Muscle of back (tissue), 11 donors: Measurements from ENCODE around the gene CCDC197. TPM values are rescaled to one million over a fixed set of nuclear protein-coding genes. Genes with fewer than 3 reads are reported as not detected.
A peak's percentile ranks its signal among the peaks of the same experiment; 100 is the strongest.

Experiments
- DNase-seq, 3 donors: peaks; one replicate each; pipeline versions ENCODE4 v3.0.0 to v3.0.0-alpha.2; 2013
- polyA plus RNA-seq, 10 donors: library from polyadenylated mRNA; unstranded; fragments of 120-200 nt; gene quantifications; one replicate each; pipeline ENCODE4 v1.2.1, GENCODE V29; 2013; ENCODE audit not compliant: insufficient read length in 10 of 10

CCDC197 gene
- polyA plus RNA-seq, 10 donors, result not detected

DNA sequence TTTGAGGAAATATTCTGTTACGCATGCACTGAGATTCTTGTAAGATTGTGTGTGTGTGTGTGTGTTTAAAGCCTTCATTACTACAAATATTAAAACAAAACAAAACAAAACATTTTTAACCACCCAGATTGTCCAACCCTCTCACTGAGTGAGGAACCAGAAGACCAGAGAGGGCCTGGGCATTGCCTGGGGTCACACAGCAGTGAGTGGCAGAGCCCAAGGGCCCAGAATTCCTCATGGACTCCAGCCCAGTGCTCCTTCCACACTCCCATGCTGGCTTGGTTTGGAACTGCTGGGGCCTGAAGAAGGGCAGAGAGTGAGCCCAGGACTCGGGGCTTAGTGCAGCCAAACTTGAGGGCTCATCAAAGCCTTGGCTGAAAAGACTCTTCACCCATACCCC, 27.4 kb downstream of the CCDC197 start:
- no peak for DNase-seq

DNA sequence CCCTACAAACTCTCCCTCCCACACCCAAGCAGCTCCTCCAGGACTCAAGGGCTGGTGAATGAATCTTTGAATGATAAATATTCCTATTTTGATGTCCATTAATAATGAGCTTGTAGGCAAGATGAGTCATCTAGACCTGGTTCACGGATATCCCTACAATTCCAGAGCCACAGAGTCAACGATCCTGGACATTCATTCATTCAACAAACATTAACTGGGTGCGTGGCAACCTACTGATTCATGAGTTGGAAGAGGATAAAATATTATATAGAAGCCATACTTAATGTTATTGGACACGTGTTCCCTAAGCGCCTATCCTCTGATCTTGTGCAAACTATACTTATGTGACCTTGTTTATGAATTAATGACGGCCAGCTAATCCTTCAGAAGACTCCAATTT, 28.6 kb downstream of the CCDC197 start:
- DNase-seq, result no peak

DNA sequence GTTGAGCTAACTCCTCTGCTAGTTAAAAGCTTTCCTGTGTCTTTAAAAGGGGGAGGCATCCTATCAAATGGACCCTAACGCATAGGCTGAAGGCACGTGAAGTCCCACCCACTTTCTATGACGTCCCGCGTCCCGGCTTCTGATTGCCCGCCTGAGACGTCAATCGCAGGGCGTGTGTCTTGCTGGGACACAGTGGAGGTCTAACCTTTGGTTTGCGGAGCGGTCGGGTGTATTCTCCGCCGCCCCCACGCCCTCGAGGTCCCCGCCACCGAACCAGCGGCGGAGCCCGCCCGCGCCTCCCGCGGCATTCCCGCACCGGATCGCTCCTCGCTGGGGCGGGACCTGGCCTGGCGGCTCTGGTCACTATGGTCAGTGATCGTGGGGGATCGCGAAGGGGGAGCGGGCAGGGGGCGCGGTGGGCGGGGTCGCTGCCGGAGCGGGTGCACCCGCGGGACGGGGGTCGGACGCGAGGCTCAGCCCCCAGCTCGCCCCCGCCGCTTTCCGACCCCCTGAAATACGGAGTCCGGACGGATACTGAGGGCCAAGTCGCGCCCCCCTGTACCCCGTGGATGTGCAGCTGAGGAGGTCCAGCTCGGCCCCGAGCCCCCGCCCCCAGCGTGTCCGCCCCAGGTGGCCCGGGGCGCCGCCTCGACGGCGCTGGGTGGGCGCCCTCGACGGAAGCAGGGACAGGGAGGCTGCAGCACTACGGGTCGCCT, 29.2 kb downstream of the CCDC197 start, which contains the start of gene OTUB2:
Gene OTUB2, plus strand, starts transcription at position 168 of the 716 bp plus-strand sequence. Its CDS starts 198 bp downstream, at position 366.
- peak; percentile 98 to 99 (median 99) for DNase-seq

DNA sequence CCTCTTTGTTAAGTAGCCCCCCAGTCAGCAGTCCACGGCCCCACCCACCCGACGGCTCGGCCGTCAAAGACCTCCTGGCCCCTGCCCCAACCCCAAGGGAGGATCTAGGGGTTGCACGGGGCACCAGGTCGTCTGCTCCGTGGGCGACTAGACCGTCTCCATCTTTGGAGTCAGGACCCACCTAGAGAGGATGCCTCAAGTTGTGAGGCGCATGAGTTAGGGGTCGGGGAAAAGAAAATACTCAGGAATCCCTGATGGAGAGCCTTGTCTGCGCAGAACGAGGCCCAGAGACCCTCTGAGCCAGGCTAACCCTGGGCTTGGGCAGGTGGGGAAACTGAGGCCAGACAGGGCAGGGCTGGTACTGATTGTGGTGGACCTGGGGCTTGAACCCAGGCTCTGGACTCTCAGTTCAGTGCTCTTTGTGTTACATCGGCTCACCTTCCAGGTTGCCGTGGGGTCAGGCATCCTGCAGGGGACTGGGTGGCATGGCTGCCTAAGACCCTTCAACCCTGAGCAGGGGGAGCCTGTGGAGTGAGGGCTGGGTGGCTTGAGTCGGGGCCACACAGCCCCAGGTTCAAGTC, 29.9 kb downstream of the CCDC197 start:
- no peak for DNase-seq

DNA sequence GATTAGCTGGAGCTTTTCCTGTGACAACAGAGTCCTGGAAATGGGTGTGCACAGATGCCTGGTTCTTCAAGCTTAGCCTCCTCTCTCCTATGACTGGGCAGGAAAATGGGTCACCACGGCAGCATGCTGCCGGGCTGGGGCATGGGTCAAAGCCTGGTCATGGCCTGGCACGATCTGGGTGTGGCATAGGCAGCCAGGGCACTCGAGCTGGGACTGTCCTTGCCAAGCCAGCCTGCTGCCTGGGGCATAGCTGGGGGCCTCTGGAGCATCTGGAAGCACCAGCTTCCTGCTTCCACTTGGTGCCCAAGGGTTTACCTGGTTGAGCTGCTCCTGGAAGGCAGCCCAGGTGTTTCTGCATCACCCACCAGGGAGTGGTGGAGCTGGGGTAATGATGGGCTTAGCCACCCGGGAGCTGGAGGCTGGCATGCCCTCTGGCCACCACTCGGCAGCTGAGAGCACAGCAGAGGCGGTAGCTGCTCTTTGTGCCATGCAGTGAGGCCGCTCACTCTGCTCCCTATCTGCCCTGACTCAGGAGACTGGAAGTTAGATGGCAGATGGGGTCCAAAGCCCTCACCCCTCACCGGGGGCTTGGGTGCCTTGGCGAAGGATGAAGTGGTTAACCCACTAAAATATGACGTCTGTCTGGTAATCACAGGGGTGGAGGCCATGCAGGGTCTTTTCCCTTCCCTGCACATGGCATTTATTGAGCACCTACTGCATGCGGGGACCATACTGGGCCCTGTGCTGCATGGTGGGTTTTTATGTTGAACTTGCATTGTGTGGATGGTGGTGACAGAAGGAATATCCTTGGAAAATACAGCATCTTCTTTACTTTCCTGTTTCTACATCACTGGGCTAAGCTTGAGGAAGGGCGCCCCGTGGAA, 30.7 kb downstream of the CCDC197 start:
- DNase-seq, result no peak

DNA sequence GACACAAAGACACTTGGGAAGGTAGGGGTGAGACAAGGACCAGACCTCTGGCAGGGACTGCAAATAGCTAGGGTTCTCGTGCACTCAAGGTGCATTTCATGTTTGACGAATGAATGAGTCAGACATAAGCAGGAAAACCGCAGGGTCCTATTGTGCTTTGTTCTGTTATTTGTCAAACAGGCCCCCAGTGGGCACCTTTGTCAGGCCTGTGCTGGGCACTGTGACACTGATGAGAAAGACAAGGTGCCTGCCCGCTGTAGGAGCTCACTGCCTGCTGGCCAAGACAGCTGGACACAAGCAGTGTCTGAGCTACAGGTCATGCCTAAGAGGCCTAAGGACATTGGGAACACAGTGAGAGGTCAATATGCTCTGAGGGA, 31.3 kb downstream of the CCDC197 start:
- DNase-seq, result no peak

DNA sequence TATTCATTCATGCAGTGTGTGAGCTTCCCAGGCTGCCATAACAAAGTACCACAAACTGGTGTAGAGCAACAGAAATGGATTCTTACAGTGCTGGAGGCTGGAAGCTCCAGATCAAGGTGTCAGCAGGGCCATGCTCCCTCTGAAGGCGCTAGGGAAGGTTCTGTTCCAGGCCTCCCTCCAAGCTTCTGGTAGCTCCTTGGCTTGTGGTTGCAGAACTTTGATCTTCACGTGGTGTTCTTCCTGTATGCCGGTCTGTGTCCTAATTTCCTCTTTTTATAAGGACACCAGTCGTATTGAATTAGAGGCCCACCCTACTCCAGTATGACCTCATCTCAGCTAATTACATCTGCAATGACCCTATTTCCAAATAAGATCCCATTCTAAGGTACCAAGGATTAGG, 32.2 kb downstream of the CCDC197 start:
- DNase-seq, result no peak

DNA sequence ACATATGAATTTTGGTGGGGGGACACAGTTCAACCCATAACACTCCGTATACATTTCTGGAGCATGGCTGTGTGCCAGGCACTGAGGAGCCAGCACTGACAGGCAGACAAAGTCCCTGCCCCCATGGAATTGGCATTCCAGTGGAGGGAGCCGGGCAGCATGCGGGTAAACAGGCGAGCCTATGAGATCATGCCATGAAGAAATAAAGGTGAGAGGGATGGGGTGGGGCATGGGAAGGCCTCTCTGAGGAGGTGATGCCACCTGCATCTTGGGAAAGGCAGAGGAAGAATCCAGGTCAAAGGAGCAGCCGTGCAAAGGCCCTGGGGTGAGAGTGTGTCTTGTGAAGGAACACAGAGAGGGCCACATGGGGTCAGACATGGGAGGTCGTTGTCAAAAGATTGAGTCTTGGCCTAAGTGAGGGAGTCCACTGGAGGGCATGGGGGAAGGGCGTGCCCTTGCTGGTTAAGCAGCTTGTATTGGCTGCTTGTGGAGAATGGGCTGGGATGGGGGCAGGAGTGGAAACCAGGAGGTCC, 32.6 kb downstream of the CCDC197 start:
- DNase-seq, result no peak

DNA sequence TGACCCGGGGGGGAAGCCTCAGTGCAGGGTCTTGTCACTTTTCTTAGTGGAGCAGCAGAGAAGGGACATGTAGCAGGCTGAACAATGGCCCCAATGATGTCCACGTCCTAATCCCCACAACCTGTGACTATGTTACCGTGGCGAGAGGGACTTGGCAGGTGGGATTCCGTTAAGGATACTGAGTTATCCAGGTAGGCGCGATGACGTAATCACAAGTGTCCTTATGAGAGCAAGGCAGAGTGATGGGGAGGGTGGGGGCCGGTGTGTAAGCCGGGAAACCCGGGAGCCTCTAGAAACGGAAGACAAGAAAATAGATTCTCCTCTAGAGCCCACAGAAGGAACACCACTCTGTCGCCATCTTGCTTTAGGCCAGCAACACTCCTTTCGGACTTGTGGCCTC, 33.5 kb downstream of the CCDC197 start:
- no peak for DNase-seq

DNA sequence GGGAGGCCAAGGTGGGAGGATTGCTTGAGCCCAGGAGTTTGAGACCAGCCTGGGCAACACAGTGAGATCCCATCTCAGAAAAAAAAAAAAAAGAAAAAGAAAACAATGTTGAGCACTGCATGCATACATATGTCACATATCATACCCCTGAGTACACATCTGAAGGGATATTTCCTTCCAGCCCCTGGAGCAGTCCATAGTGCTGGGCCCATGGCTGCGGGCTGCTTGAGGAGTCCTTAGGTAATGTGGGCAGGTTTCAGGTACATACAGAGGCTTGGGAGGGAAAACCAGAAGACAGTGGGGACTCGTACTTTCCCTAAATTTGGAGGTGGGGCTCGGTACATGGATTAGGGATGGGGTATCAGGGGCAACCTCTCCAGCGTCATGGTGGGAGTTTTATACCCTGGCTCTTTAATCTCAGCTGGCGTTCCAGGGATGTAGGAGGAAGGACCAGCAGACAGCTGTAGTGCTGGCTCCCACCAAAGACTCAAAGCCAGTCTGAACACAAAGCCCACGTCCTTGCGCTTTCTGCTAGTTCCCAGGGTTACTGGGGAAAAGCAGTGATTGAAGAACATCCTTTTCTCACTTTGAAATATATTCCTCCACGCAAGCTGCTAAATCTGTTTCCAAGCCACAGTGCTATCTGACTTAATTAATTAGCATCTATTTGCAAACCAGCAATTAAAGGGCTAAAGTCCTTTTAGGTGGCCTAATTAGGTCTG, 34.2 kb downstream of the CCDC197 start:
- no peak for DNase-seq

DNA sequence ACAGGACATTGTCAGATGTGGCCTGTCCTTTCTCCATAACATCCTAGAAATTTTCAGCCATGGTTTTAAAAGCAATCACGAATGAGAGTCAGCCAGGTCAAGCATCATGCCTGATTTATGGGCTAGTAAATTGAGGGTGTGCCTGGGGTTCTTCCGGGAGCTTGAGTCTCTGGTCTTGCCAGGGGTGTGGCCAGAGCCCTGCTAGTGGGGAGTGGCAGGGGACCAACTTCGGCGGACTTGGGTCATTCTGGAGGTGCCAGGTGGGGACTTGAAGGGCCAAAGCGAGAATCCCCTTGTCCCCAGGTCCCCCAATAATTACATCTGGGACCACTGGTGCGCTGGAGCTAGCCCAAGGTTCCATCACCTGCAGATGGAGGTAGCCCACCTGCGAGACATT, 34.8 kb downstream of the CCDC197 start:
- DNase-seq, result no peak

DNA sequence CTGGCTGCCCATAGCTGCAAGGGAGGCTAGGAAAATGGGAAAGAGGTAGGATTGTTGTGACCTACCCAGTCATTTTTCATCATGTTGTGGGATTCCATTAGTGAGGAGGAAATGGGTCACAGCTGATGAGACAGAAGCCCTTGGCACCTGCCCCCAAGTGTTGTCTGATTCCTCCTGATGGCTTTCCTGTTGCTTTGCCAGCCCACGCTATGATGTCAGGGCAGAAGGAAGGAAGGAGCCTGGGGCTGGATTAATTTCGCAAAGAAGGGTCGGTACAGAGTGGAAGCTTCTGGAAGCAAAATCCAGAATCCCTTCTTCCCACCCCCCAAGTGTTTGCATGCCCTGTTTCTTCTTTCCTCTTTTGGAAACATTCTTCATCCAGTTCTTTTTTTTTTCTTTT, 37.8 kb downstream of the CCDC197 start:
- DNase-seq, result no peak

DNA sequence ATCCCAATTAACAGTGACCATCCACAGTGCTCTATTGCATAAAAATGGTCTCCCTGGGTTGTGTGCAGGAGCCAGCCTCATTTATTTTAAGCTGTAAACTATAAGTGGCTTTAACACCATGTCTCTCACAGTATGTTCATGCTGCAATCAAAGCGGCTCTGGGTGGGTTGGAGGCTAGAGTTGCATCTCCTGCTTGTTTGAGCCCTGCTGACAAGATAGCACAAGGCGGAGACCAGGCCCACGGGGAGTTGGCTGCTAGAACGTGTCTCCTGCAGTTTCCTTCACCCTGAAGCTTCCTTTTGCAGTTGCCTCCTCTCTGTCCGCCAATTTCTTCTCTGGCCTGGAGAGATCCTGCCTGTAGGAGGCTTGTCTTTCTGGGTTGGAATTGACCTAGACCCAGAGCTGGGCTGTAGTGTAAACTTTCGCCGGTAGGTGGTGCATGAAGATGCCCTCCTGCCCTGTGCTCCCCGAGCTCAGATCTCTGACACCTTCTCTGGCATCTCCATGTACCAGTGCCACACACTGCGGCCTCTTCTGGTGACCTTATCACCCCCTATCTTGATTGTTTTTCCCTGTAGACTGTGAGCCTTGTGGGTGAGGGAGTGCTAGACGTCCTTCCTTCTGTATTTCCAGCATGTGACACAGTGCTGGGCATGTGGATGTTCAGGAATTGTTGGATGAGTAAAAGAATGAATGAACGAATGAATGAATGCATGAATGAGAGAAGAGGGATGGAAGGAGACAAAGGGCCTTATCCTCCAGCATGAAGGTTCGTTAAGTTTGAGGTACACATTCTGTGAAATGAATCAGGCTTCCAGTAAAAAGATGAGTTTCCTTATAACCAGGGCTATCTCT, 39.4 kb downstream of the CCDC197 start:
- DNase-seq, result peak; percentile 38 to 66 (median 45)

DNA sequence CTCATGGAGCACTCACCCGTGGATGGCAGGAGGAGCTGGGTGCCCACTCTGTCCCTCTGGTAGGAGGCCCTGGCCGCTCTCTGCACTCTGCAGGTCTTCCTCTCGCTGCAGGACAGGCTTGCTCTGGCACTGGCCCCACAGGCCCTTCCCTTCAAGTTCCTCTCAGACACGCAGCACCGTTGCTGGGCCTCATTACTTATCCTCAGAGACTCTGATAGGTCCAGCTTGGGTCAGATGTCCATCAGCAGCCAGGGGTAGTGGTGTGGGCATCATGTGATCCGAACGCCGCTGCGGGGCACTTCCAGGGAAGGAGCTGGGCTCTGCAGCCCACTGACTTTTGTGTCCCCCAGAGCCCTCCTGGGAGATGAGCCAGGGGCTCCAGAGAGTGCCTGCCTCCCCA, 40.9 kb downstream of the CCDC197 start:
- no peak for DNase-seq

DNA sequence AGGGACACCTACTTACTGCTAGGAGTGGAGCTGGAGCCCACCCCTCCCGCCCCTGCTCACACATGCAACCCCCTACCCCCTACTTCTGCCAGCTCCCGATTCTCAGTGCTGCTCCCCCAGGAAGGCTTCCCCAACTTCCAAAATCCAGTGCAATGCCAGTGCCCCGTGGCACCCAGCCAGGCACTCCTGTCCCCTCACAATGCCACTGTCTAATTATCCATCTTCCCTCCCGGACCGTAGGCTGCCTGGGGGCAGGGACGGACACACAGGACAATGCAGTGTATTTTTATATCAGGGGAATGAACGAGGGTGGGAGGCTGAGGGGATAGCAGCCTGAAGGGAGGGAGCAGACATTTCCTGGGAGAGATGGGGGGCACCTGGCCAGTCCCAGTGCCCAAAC, 41.4 kb downstream of the CCDC197 start:
- DNase-seq, result no peak

DNA sequence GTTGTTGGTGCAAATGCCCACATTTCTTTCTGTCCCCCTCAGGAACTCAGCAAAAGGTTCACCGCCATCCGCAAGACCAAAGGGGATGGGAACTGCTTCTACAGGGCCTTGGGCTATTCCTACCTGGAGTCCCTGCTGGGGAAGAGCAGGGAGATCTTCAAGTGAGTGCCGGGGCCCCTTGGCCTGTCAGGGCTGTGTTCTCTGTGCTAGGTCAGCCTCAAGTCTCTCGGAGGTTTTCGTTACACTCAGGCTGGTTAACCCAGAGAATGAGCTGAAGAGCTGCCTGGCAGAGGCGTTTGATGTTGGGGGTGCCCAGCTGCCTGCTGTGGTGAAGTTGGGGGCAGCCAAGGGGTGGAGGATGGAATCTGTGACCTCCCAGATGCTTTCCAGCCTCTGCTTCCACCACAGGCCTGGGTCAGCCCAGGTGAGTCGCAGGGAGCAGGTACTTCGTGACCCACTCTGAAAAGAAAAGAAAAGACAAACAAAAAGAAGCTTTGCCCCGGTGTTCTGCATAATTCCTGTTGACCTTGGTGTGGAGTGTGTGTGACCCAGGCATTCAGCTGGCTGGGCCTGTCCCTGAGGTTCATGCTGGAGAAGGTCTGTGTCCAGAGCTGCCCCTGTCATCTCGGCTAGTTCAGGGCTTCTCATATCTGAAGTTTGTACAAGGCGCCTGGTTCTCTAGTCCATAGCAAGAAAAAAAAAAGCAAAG, 42.0 kb downstream of the CCDC197 start:
- no peak for DNase-seq

DNA sequence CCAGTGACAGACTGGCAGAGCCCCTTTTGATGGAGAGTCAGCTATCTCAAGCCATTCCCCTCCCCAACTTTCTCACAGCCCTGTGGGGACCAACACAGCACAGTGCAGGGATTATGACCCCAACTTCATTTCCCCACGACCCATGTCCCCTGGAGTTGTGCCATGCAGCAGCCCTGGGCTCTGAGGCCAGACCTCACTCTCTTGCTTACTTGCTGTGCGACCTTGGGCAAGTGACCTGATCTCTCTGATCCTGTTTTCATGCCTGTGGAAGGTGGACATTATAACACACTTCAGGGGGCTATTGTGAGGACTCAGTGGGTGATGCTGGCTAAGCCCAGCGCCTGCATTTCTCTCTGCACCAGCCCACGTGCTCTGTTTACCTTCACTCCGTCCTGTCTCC, 43.1 kb downstream of the CCDC197 start:
- DNase-seq, result no peak

DNA sequence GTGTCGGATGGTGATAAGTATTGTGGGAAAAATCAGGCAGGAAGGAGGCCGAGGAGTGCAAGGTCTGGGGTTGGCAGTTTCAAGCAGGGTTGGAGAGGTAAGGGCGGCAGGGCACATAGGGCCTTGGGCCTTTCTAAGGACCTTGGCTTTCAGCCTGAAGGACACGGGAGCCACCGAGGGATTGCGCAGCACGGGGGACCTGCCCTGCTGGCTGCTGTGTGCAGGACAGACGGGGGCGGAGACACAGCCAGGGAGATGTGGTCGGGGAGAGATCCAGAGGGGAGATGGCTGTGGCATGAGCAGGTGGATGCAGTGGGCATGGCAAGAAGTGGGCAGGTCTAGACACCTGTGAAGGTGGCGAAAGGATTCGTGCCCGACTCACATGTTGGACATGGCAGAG, 43.7 kb downstream of the CCDC197 start:
- DNase-seq, result no peak

DNA sequence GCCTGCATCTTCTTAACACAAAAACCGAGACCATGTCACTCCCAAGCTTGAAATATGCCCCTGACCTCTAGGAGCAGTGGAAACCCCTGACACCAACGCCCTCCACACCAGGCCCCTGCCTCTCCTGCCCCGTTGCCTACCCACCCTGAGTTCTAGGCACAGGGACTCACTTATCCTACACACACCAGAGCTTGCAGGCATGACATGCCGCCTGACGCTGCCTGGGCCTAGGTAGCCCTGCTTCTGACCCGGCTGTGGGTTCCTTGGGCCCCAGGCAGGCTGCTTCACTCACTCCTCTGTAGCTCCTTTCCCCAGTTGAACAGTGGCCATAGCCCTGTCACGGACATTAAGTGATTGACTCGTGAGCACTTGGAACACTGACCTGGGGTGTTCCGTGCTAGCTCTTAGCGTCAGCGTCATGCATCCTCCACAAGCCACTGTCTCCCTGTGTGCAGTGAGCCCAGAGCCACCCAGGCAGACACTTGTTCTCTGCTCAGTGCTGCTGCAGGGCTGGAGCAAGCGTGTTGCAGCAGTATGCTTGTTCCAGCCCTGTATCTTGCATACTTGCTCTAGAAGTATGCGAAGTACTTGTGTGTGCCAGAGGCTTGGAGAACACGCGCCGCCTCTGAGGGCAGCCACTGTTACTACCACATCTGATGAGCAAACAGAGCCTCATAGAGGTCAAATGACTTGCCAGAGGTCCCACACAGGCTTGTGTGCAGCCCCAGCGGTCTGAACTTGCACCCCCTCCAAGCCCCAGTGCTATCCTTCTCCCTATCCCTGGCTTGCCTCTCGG, 44.6 kb downstream of the CCDC197 start:
- peak in 2 of 3 donors; percentile 15 to 55 for DNase-seq
